GM18907 (cell line): ENCODE results near the gene FGGY.
"Not testable (repeated sequence)": the region's sequence is repeated elsewhere in the genome, so short reads cannot be mapped to it uniquely, and the experiment has no call there.

Experiments used
- ATAC-seq: cut with Tn5 transposase; IDR thresholded peaks from one replicate; pipeline ENCODE4 v1.9.1; 2021; ENCODE audit warnings: mild to moderate bottlenecking, moderate library complexity; ENCODE audit not compliant: unreplicated experiment

The FGGY gene

GRCh38 chr1:59690171-59690930 lies 393.5 kb downstream of the FGGY start:
- no peak for ATAC-seq

- no peak for ATAC-seq
Observed at GRCh38 chr1:59691261-59691660, 394.4 kb downstream of the FGGY start.

- ATAC-seq, result no peak
Observed at GRCh38 chr1:59692591-59692990, 395.7 kb downstream of the FGGY start.

- ATAC-seq, result no peak
Observed at GRCh38 chr1:59693406-59693805, 396.5 kb downstream of the FGGY start.

GRCh38 chr1:59695252-59695651 lies 398.4 kb downstream of the FGGY start:
- ATAC-seq, result no peak

GRCh38 chr1:59696421-59697115 lies 399.7 kb downstream of the FGGY start:
- ATAC-seq, result peak; percentile 43

GRCh38 chr1:59697150-59697800 lies 400.4 kb downstream of the FGGY start:
- ATAC-seq, result peak; percentile 72

GRCh38 chr1:59698386-59698785 lies 401.5 kb downstream of the FGGY start:
- ATAC-seq, result no peak

- ATAC-seq, result no peak
Observed at GRCh38 chr1:59699227-59699847, 402.4 kb downstream of the FGGY start.

- no peak for ATAC-seq
Observed at GRCh38 chr1:59701376-59701775, 404.5 kb downstream of the FGGY start.

- no peak for ATAC-seq
Observed at GRCh38 chr1:59703226-59703917, 406.5 kb downstream of the FGGY start.

- no peak for ATAC-seq
Observed at GRCh38 chr1:59703918-59704378, 407.1 kb downstream of the FGGY start.

GRCh38 chr1:59704716-59705115 lies 407.8 kb downstream of the FGGY start:
- ATAC-seq, result no peak

- ATAC-seq, result no peak
Observed at GRCh38 chr1:59705466-59706302, 408.8 kb downstream of the FGGY start.

- ATAC-seq, result no peak
Observed at GRCh38 chr1:59706303-59706599, 409.4 kb downstream of the FGGY start.

- no peak for ATAC-seq
Observed at GRCh38 chr1:59707178-59707791, 410.4 kb downstream of the FGGY start.

- no peak for ATAC-seq
Observed at GRCh38 chr1:59709333-59709732, 412.4 kb downstream of the FGGY start.

- not testable (repeated sequence) for ATAC-seq
Observed at GRCh38 chr1:59710920-59711319, 414.0 kb downstream of the FGGY start.

GRCh38 chr1:59714219-59714618 lies 417.3 kb downstream of the FGGY start:
- no peak for ATAC-seq

GRCh38 chr1:59714966-59715365 lies 418.1 kb downstream of the FGGY start:
- ATAC-seq, result no peak
